DOHH2 (cell line): ENCODE measurements around the gene ZC3H4.

Experiments used
- H3F3A ChIP-seq: fragments of 200-600 bp; sonication (generic), shearing (Covaris generic); 2 replicates; pipeline ENCODE4 v1.6.0; 2016; ENCODE audit warnings: antibody characterized with exemption, mild to moderate bottlenecking; ENCODE audit not compliant: control insufficient read depth, insufficient read depth
- H3K27ac ChIP-seq: fragments of 200-600 bp; sonication (generic); 2 replicates; pipeline ENCODE4 v1.5.1; 2014; ENCODE audit warnings: low read depth, mild to moderate bottlenecking, low read length, moderate library complexity
- H3K27me3 ChIP-seq: fragments of 200-600 bp; sonication (generic); 2 replicates; pipeline ENCODE4 v1.6.1; 2014; ENCODE audit warnings: mild to moderate bottlenecking, low read length, mixed read lengths; ENCODE audit not compliant: control insufficient read depth
- H3K36me3 ChIP-seq: fragments of 200-600 bp; sonication (generic); 2 replicates; pipeline ENCODE4 v1.6.1; 2014; ENCODE audit warnings: mild to moderate bottlenecking, low read length, moderate library complexity, mixed read lengths; ENCODE audit not compliant: control insufficient read depth
- H3K4me1 ChIP-seq: fragments of 200-600 bp; sonication (generic); 2 replicates; pipeline ENCODE4 v1.6.1; 2014; ENCODE audit warnings: mild to moderate bottlenecking, low read length, mixed read lengths; ENCODE audit not compliant: control insufficient read depth
- H3K4me2 ChIP-seq: fragments of 200-600 bp; sonication (generic); 2 replicates; pipeline ENCODE4 v1.6.0; 2014; ENCODE audit warnings: mild to moderate bottlenecking, low read length, moderate library complexity
- H3K4me3 ChIP-seq: fragments of 200-600 bp; sonication (generic); 2 replicates; pipeline ENCODE4 v1.5.1; 2014; ENCODE audit warnings: mild to moderate bottlenecking, low read length, mixed read lengths
- H3K79me2 ChIP-seq: fragments of 200-600 bp; sonication (generic); 2 replicates; pipeline ENCODE4 v1.6.1; 2014; ENCODE audit warnings: mild to moderate bottlenecking, low read length, mixed read lengths; ENCODE audit not compliant: control insufficient read depth
- H3K9me2 ChIP-seq: fragments of 200-600 bp; sonication (generic); replicated peaks from 2 replicates; pipeline ENCODE4 v1.6.1; 2014; ENCODE audit warnings: mild to moderate bottlenecking, low read length, mixed read lengths; ENCODE audit not compliant: control insufficient read depth
- H3K9me3 ChIP-seq: fragments of 200-600 bp; sonication (generic); 2 replicates; pipeline ENCODE4 v1.6.1; 2014; ENCODE audit warnings: antibody characterized with exemption, low read length, mixed read lengths; ENCODE audit not compliant: control insufficient read depth, insufficient read depth
- H4K20me1 ChIP-seq: fragments of 200-600 bp; sonication (generic); 2 replicates; pipeline ENCODE4 v1.6.0; 2014; ENCODE audit warnings: low read depth, mild to moderate bottlenecking, antibody characterized with exemption, low read length, moderate library complexity; ENCODE audit not compliant: control insufficient read depth, insufficient read depth
- CTCF ChIP-seq: fragments of 200-600 bp; sonication (generic); IDR thresholded peaks from one replicate; pipeline ENCODE4 v1.5.1; 2014; ENCODE audit warnings: antibody characterized with exemption, mild to moderate bottlenecking, low read depth, low read length; ENCODE audit not compliant: poor library complexity, severe bottlenecking
- EZH2phosphoT487 ChIP-seq: fragments of 200-600 bp; sonication (generic); IDR thresholded peaks from 2 replicates; pipeline ENCODE4 v1.6.1; 2017; ENCODE audit warnings: borderline replicate concordance, mild to moderate bottlenecking, antibody characterized with exemption, low read length, moderate library complexity, mixed read lengths

The ZC3H4 gene

GRCh38 chr19:47032171-47032811 is 81.3 kb downstream of the ZC3H4 start:
- Histone ChIP-seq H3K9me2 (no peaks in the 10 kb centered on the region), H3K9me3 (no peaks in the 10 kb centered on the region), H4K20me1 (no peaks in the 10 kb centered on the region), H3K36me3 (no peaks in the 10 kb centered on the region), H3K4me2 (no peak overlapping the region), H3K4me1 (peaks cover 16% of the 10 kb centered on the region), H3F3A (no peaks in the 10 kb centered on the region), H3K27ac (no peak overlapping the region), H3K27me3 (peaks cover 25% of the 10 kb centered on the region), H3K4me3 (no peak overlapping the region), H3K79me2 (no peaks in the 10 kb centered on the region)
- TF ChIP-seq CTCF (peak; percentile 93), EZH2phosphoT487 (no peak)

GRCh38 chr19:47028195-47028601 is 85.4 kb downstream of the ZC3H4 start:
- Histone ChIP-seq H4K20me1 (no peaks in the 10 kb centered on the region), H3K9me2 (no peaks in the 10 kb centered on the region), H3K79me2 (no peaks in the 10 kb centered on the region), H3K4me2 (no peak overlapping the region), H3K4me1 (no peaks in the 10 kb centered on the region), H3K27ac (no peak overlapping the region), H3F3A (no peaks in the 10 kb centered on the region), H3K36me3 (no peaks in the 10 kb centered on the region), H3K4me3 (no peak overlapping the region), H3K9me3 (no peaks in the 10 kb centered on the region), H3K27me3 (peaks cover 46% of the 10 kb centered on the region)
- no peak for TF ChIP-seq EZH2phosphoT487
- TF ChIP-seq CTCF: no peak

GRCh38 chr19:47027586-47028088 is 85.9 kb downstream of the ZC3H4 start:
- no peaks in the 10 kb centered on the region for H3K36me3 ChIP-seq
- no peaks in the 10 kb centered on the region for H3K4me1 ChIP-seq
- H3K27ac ChIP-seq: no peak overlapping the region
- H3K4me2 ChIP-seq: no peak overlapping the region
- H3K9me3 ChIP-seq: no peaks in the 10 kb centered on the region
- peaks cover 51% of the 10 kb centered on the region for H3K27me3 ChIP-seq
- TF ChIP-seq EZH2phosphoT487 (no peak), CTCF (no peak)
- H3F3A ChIP-seq: no peaks in the 10 kb centered on the region
- no peak overlapping the region for H3K4me3 ChIP-seq
- H3K79me2 ChIP-seq: no peaks in the 10 kb centered on the region
- H3K9me2 ChIP-seq: no peaks in the 10 kb centered on the region
- H4K20me1 ChIP-seq: no peaks in the 10 kb centered on the region
